Measurements from ENCODE around the gene FN3K. TPM values are rescaled to one million over a fixed set of nuclear protein-coding genes. Genes with fewer than 3 reads are reported as not detected.

Gene FN3K
- total and polyA plus RNA-seq, 2 of the 8 experiments (the other 6 are each of a cell fraction or from before 2014, with no cell fraction given): 0.88 to 14.2 TPM

GRCh38 chr17:82767041-82767754 lies 31.8 kb downstream of the FN3K start:
- Histone ChIP-seq H3K79me1 (ENCODE audit: low read depth, low read length) (peaks cover 5% of the 10 kb centered on the region), H3K14ac (ENCODE audit: insufficient read length) (no peak overlapping the region), H4K5ac (ENCODE audit: insufficient read length, low read depth, low read length) (no peak overlapping the region), H3K23me2 (ENCODE audit: low read depth, low read length) (no peaks in the 10 kb centered on the region; the same call in 1 of the 2 replicates), H2BK12ac (ENCODE audit: low read depth, low read length) (no peak overlapping the region), H3K27ac (ENCODE audit: low read depth, low read length) (no peak overlapping the region), H3K36me3 (ENCODE audit: control insufficient read depth in 2 of 4, insufficient read depth in 4 of 4, low read length in 3 of 4) (peaks cover 6 to 43% (median 24%) of the 10 kb centered on the region in 4 experiments), H2BK15ac (ENCODE audit: low read length) (no peak overlapping the region), H2AFZ (ENCODE audit: low read length) (no peak overlapping the region), H3K4me1 (replicated peaks in 1 of 4; ENCODE audit: control insufficient read depth in 3 of 4, insufficient read depth in 4 of 4, low read length in 3 of 4) (no peaks in the 10 kb centered on the region), H3K4me2 (ENCODE audit: insufficient read depth in 1 of 2, low read depth in 2 of 2, low read length in 2 of 2) (no peak overlapping the region), H3K18ac (ENCODE audit: extremely low read depth, low read length) (no peak overlapping the region), H3K4ac (replicated peaks; ENCODE audit: insufficient read length, low read depth, low read length) (no peak overlapping the region), H2BK5ac (ENCODE audit: low read depth, low read length) (no peak overlapping the region), H2BK120ac (replicated peaks; ENCODE audit: low read depth, low read length) (no peak overlapping the region), H2AK5ac (ENCODE audit: low read depth, low read length) (no peak overlapping the region), H3K56ac (replicated peaks; ENCODE audit: insufficient read length, low read depth, low read length) (no peak overlapping the region), H3K23ac (ENCODE audit: insufficient read length) (no peak overlapping the region), H3K9me3 (ENCODE audit: insufficient read depth in 2 of 2, low read depth in 1 of 2, low read length in 1 of 2) (no peaks in the 10 kb centered on the region), H3K9ac (replicated peaks in 1 of 4; ENCODE audit: extremely low read depth in 1 of 4, low read depth in 3 of 4, low read length in 3 of 4) (no peak overlapping the region), H3K79me2 (ENCODE audit: control insufficient read depth in 1 of 2, insufficient read depth in 2 of 2, low read length in 2 of 2) (peaks cover 3 to 19% of the 10 kb centered on the region in 2 experiments; a peak in 3 of 4 replicates), H2BK20ac (ENCODE audit: low read length) (no peak overlapping the region), H3K4me3 (ENCODE audit: extremely low read depth in 1 of 4, insufficient read depth in 2 of 4, low read depth in 3 of 4, low read length in 4 of 4) (no peak overlapping the region), H4K91ac (replicated peaks; ENCODE audit: insufficient read length, low read length) (no peak overlapping the region), H4K20me1 (replicated peaks in 1 of 2; ENCODE audit: control insufficient read depth in 1 of 2, insufficient read depth in 2 of 2, low read length in 2 of 2) (peaks cover 3 to 8% of the 10 kb centered on the region in 2 experiments), H4K8ac (ENCODE audit: extremely low read depth, insufficient read depth, low read length) (no peak overlapping the region), H3K27me3 (replicated peaks in 1 of 4; ENCODE audit: control insufficient read depth in 3 of 4, extremely low read depth in 1 of 4, insufficient read depth in 3 of 4, low read length in 3 of 4) (no peaks in the 10 kb centered on the region)
- FAIRE-seq (no peak), DNase-seq (ENCODE audit: low read depth in 1 of 2, low spot score in 2 of 2) (peak in 1 of 2 experiments; percentile 87)
- WGBS, 2 experiments (ENCODE audit: extremely low coverage in 1 of 2, insufficient coverage in 1 of 2, insufficient read length in 1 of 2, insufficient replicate concordance in 2 of 2, low coverage in 1 of 2, low lambda C conversion rate in 2 of 2, missing lambda C conversion rate in 1 of 2): 83% methylated on average over 24 of the region's 24 CpGs; no CpG with 5 or more reads in 1 of the 2 experiments
- TF ChIP-seq RAD21 (IDR thresholded peaks at IDR 0.05 in 1 of 2, conservative IDR thresholded peaks at IDR 0.05 in 1 of 2; ENCODE audit: low read depth in 2 of 2, low read length in 2 of 2) (peak; percentile 78 to 83), ATF3 (IDR thresholded peaks at IDR 0.05; ENCODE audit: insufficient read depth, low read depth, low read length) (no peak), CTCF (IDR thresholded peaks at IDR 0.05; ENCODE audit: control extremely low read depth in 1 of 3, insufficient read depth in 1 of 3, low read depth in 1 of 3, low read length in 3 of 3) (peak; percentile 56 to 71 (median 68))
- CTCF ChIA-PET (ENCODE audit: partially characterized antibody): interaction anchor here (0.6 to 5.0 kb wide), 16 partner anchors 11 to 324 kb away, joined by 3 to 21 read pairs (median 4); no protein-coding TSS in a partner anchor
- POLR2A ChIA-PET (ENCODE audit: partially characterized antibody): interaction anchor here (1.0 kb wide), 1 partner anchor 88 kb away, joined by 3 read pairs; no protein-coding TSS in a partner anchor

All from H1 (cell line).